K562 (cell line): ENCODE data around the gene ICAM2.
A peak's percentile ranks its signal among the peaks of the same experiment; 100 is the strongest.

Experiments used
- CCAR2 ChIP-seq: fragments of 200-400 bp; formaldehyde crosslinking; IDR thresholded peaks from 2 replicates; pipeline ENCODE4 v1.6.1; 2017; ENCODE audit warnings: mild to moderate bottlenecking, low read depth, low read length
- CEBPB ChIP-seq: fragments of 450-650 bp; IDR thresholded peaks from 2 replicates; pipeline ENCODE4 v1.6.1; 2016; ENCODE audit warnings: missing genetic modification characterization, missing compliant biosample characterization
- CTCF ChIP-seq, 3 experiments: IDR thresholded peaks in 2 of 3; conservative IDR thresholded peaks in 1 of 3; 2 replicates each; pipeline ENCODE4 v1.5.1; 2011 to 2012; ENCODE audit warnings: low read length in 3 of 3, mild to moderate bottlenecking in 3 of 3, control low read depth in 2 of 3, improper control_type of control experiment in 1 of 3, inconsistent platforms in 1 of 3, low read depth in 1 of 3, mixed read lengths in 1 of 3, moderate library complexity in 1 of 3; ENCODE audit not compliant: insufficient read depth in 2 of 3
- E2F5 ChIP-seq: sonication (generic); formaldehyde crosslinking; IDR thresholded peaks from 2 replicates; pipeline ENCODE4 v1.8.0; 2022; ENCODE audit warnings: mild to moderate bottlenecking, missing genetic modification reagents
- EP300 ChIP-seq: IDR thresholded peaks from 2 replicates; pipeline ENCODE4 v1.6.1; 2012; ENCODE audit warnings: low read length, improper control_type of control experiment
- HLTF ChIP-seq: fragments of 450-650 bp; IDR thresholded peaks from 2 replicates; pipeline ENCODE4 v1.6.1; 2016
- JUN ChIP-seq, 2 experiments: sonication (generic) in 1 of 2; formaldehyde crosslinking in 1 of 2; IDR thresholded peaks; 2 replicates each; pipeline versions ENCODE4 v1.6.1 to v1.8.0; 2012 to 2022; ENCODE audit warnings: borderline replicate concordance in 2 of 2, mild to moderate bottlenecking in 2 of 2, improper control_type of control experiment in 1 of 2, low read depth in 1 of 2, low read length in 1 of 2, missing genetic modification reagents in 1 of 2
- NCOR1 ChIP-seq: fragments of 450-650 bp; IDR thresholded peaks from 2 replicates; pipeline ENCODE4 v1.6.1; 2016; ENCODE audit warnings: mild to moderate bottlenecking, moderate library complexity
- NFATC3 ChIP-seq: fragments of 450-650 bp; IDR thresholded peaks from 2 replicates; pipeline ENCODE4 v1.6.1; 2017; ENCODE audit warnings: mild to moderate bottlenecking
- REST ChIP-seq, 2 experiments: fragments of 450-650 bp; formaldehyde crosslinking in 1 of 2; IDR thresholded peaks; 2 replicates each; pipeline versions ENCODE4 v1.4.0 to v1.6.1; 2014 to 2020; ENCODE audit warnings: mild to moderate bottlenecking in 2 of 2, borderline replicate concordance in 1 of 2, low read depth in 1 of 2
- SAFB ChIP-seq: fragments of 200-400 bp; formaldehyde crosslinking; IDR thresholded peaks from 2 replicates; pipeline ENCODE4 v1.6.1; 2017; ENCODE audit warnings: low read depth, low read length, borderline replicate concordance
- TAF1 ChIP-seq: IDR thresholded peaks from 2 replicates; pipeline ENCODE4 v1.6.1; 2011; ENCODE audit warnings: mild to moderate bottlenecking, low read length, moderate library complexity; ENCODE audit not compliant: insufficient read depth, control insufficient read depth, severe bottlenecking; ENCODE audit errors: extremely low read depth

GRCh38 chr17:63984651-63985386 lies 35.6 kb downstream of the ICAM2 start:
- TF ChIP-seq CEBPB: no peak
- TF ChIP-seq REST (IDR thresholded peaks at IDR 0.05; ENCODE audit: borderline replicate concordance): no peak
- TF ChIP-seq REST (CRISPR knock-in tag; IDR thresholded peaks at IDR 0.05; ENCODE audit: low read depth): no peak
- 0 out of 6 replicates have a peak, but pooled peaks of 1 of the 3 experiments have one; percentile 11 for TF ChIP-seq CTCF (IDR thresholded peaks at IDR 0.05 in 2 of 3, conservative IDR thresholded peaks at IDR 0.05 in 1 of 3; ENCODE audit: insufficient read depth in 2 of 3, low read depth in 1 of 3, low read length in 3 of 3)
- TF ChIP-seq HLTF: no peak
- 0 out of 2 replicates have a peak, but pooled peaks have one; percentile 15 for TF ChIP-seq EP300
- TF ChIP-seq JUN (IDR thresholded peaks at IDR 0.05; ENCODE audit: borderline replicate concordance, low read depth, low read length): peak; percentile 97
- TF ChIP-seq JUN (CRISPR knock-in tag; IDR thresholded peaks at IDR 0.05; ENCODE audit: borderline replicate concordance): no peak; the same call in 1 of the 2 replicates
- TF ChIP-seq TAF1: no peak
- no peak for TF ChIP-seq NCOR1
- TF ChIP-seq CCAR2: no peak
- no peak for TF ChIP-seq SAFB
- TF ChIP-seq NFATC3: no peak
- no peak for TF ChIP-seq E2F5
